Mammary epithelial cell (primary cell): ENCODE measurements around the gene DENND4C.

Experiments used
- EZH2 ChIP-seq: IDR thresholded peaks from 2 replicates; pipeline ENCODE4 v1.6.1; 2012; ENCODE audit warnings: low read length, inconsistent platforms, borderline replicate concordance
- TF ChIP-seq, protein P1 (sequence below), 2 donors: IDR thresholded peaks in 1 of 2; conservative IDR thresholded peaks in 1 of 2; 2 replicates each; pipeline ENCODE4 v1.5.1; 2011 to 2012; ENCODE audit warnings: inconsistent platforms in 2 of 2, low read length in 2 of 2, mild to moderate bottlenecking in 2 of 2, control low read depth in 1 of 2, low read depth in 1 of 2; ENCODE audit not compliant: insufficient read depth in 1 of 2; ENCODE audit errors: extremely low read depth in 1 of 2

DNA sequence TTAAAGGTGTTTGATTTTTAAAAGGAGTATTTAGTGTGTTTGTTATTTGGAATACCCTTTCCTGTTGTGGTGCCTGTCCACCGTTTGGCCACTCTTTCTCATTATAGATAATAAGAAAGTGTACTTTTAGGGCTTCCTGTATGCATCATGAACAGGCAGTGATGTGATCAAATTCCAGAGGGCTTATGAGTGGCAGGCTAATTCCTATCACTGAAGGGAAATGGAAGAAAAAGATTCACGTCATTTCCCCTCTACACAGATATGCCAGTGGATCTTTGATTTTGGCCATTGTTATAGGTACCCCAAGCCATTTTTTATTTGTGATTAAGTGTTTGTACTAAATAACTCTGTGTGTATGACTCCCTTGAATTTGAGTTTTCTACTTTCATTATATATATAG is 112.5 kb downstream of the DENND4C start:
- TF ChIP-seq, protein P1, sequence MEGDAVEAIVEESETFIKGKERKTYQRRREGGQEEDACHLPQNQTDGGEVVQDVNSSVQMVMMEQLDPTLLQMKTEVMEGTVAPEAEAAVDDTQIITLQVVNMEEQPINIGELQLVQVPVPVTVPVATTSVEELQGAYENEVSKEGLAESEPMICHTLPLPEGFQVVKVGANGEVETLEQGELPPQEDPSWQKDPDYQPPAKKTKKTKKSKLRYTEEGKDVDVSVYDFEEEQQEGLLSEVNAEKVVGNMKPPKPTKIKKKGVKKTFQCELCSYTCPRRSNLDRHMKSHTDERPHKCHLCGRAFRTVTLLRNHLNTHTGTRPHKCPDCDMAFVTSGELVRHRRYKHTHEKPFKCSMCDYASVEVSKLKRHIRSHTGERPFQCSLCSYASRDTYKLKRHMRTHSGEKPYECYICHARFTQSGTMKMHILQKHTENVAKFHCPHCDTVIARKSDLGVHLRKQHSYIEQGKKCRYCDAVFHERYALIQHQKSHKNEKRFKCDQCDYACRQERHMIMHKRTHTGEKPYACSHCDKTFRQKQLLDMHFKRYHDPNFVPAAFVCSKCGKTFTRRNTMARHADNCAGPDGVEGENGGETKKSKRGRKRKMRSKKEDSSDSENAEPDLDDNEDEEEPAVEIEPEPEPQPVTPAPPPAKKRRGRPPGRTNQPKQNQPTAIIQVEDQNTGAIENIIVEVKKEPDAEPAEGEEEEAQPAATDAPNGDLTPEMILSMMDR (conservative IDR thresholded peaks at IDR 0.05 in 1 of 2, IDR thresholded peaks at IDR 0.05 in 1 of 2; ENCODE audit: extremely low read depth in 1 of 2, insufficient read depth in 1 of 2, low read depth in 1 of 2, low read length in 2 of 2): no peak
- TF ChIP-seq EZH2: no peak
